Thyroid gland (tissue), 4 donors: ENCODE results near the gene MUC22.

Experiments used
- POLR2A ChIP-seq, 2 donors: fragments of 450-650 bp; IDR thresholded peaks; one replicate each; pipeline ENCODE4 v1.6.1; 2017; ENCODE audit warnings: antibody characterized with exemption in 2 of 2, mild to moderate bottlenecking in 2 of 2, moderate library complexity in 1 of 2
- TF ChIP-seq, protein P1 (sequence below), 6 experiments: fragments of 200-600 bp in 3 of 6; fragments of 450-650 bp in 3 of 6; sonication (generic) in 3 of 6; IDR thresholded peaks; one replicate each; pipeline ENCODE4 v1.5.1; 2016 to 2019; ENCODE audit warnings: antibody characterized with exemption in 6 of 6, mild to moderate bottlenecking in 2 of 6, inconsistent platforms in 1 of 6, moderate library complexity in 1 of 6

DNA sequence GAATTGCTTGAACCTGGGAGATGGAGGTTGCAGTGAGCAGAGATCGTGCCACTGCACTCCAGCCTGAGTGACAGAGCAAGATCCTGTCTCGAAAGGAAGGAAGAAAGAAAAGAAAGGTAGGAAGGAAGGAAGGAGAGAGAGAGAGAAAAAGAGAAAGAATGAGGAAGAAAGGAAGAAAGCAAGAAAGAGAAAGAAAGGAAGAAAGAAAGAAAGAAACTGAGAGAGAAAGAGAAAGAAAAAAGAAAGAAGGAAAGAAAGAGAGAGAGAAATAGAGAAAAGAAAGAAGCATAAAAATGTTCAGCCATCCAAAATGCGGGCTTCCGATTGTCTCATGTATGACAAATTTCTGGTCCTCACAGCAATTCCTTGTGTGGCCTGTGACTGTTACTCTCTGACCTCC is 22.8 kb downstream of the MUC22 start:
- TF ChIP-seq POLR2A (IDR thresholded peaks at IDR 0.05): no peak
- TF ChIP-seq, protein P1, sequence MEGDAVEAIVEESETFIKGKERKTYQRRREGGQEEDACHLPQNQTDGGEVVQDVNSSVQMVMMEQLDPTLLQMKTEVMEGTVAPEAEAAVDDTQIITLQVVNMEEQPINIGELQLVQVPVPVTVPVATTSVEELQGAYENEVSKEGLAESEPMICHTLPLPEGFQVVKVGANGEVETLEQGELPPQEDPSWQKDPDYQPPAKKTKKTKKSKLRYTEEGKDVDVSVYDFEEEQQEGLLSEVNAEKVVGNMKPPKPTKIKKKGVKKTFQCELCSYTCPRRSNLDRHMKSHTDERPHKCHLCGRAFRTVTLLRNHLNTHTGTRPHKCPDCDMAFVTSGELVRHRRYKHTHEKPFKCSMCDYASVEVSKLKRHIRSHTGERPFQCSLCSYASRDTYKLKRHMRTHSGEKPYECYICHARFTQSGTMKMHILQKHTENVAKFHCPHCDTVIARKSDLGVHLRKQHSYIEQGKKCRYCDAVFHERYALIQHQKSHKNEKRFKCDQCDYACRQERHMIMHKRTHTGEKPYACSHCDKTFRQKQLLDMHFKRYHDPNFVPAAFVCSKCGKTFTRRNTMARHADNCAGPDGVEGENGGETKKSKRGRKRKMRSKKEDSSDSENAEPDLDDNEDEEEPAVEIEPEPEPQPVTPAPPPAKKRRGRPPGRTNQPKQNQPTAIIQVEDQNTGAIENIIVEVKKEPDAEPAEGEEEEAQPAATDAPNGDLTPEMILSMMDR (IDR thresholded peaks at IDR 0.05): no peak
